Nephron progenitor cell (in vitro differentiated cells): Measurements from ENCODE around the gene TMEM178B.

Source experiments
- DNase-seq: peaks from one replicate; pipeline ENCODE4 v3.0.0; 2021
- H3K27ac Mint-ChIP-seq: 2 replicates; pipeline ENCODE4 v1.8.0; 2021; ENCODE audit warnings: mild to moderate bottlenecking, moderate library complexity, mixed read lengths
- H3K27me3 Mint-ChIP-seq: 2 replicates; pipeline ENCODE4 v1.8.0; 2021; ENCODE audit warnings: mild to moderate bottlenecking, low read depth, mixed read lengths; ENCODE audit not compliant: poor library complexity
- H3K36me3 Mint-ChIP-seq: 2 replicates; pipeline ENCODE4 v1.8.0; 2021; ENCODE audit warnings: low read depth, mixed read lengths
- H3K4me1 Mint-ChIP-seq: 2 replicates; pipeline ENCODE4 v1.8.0; 2021; ENCODE audit warnings: mixed read lengths
- H3K4me3 Mint-ChIP-seq: 2 replicates; pipeline ENCODE4 v1.8.0; 2021; ENCODE audit warnings: mild to moderate bottlenecking, moderate library complexity, mixed read lengths
- H3K9me3 Mint-ChIP-seq: 2 replicates; pipeline ENCODE4 v1.8.0; 2021; ENCODE audit warnings: mild to moderate bottlenecking, moderate library complexity, mixed read lengths
- TF ChIP-seq, protein P1 (sequence below): fragments of 200-600 bp; sonication (generic); IDR thresholded peaks from 2 replicates; pipeline ENCODE4 v1.5.0; 2021; ENCODE audit warnings: antibody characterized with exemption

Gene TMEM178B

DNA sequence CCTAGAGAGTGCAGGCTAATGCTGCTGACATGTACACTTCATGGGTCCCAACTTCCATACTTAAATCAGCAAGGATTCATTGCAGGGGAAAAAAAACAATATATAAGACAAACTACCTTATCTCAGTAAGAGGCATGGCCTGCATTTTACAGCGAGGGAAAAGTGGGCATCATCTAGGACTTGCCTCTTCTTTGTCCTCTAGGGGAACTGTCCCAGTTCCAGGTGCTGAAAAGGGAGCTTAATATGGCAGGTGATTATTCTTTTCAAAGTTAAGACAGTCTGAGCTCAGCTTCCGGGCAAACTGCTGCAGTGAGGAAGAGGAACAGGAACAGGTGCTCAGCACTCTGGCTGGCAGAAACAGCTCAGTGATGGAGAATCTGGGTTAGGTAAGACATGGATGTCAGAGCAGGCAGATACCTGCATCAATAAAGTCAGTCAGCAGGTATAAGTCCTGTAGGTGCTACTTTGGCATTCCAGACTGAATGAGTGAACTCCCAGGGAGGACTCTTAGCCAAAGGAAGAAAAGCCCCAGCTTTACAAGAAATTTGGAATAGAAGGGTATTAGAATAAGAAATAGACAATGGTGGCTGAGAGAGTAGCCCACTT lies 147.2 kb downstream of the TMEM178B start:
- H3K36me3 Mint-ChIP-seq, result no peaks in the 10 kb centered on the region
- TF ChIP-seq, protein P1, sequence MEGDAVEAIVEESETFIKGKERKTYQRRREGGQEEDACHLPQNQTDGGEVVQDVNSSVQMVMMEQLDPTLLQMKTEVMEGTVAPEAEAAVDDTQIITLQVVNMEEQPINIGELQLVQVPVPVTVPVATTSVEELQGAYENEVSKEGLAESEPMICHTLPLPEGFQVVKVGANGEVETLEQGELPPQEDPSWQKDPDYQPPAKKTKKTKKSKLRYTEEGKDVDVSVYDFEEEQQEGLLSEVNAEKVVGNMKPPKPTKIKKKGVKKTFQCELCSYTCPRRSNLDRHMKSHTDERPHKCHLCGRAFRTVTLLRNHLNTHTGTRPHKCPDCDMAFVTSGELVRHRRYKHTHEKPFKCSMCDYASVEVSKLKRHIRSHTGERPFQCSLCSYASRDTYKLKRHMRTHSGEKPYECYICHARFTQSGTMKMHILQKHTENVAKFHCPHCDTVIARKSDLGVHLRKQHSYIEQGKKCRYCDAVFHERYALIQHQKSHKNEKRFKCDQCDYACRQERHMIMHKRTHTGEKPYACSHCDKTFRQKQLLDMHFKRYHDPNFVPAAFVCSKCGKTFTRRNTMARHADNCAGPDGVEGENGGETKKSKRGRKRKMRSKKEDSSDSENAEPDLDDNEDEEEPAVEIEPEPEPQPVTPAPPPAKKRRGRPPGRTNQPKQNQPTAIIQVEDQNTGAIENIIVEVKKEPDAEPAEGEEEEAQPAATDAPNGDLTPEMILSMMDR, result no peak
- peaks cover 25% of the 10 kb centered on the region for H3K27me3 Mint-ChIP-seq
- peak; percentile 44 for DNase-seq
- no peak overlapping the region for H3K4me3 Mint-ChIP-seq
- no peak overlapping the region for H3K27ac Mint-ChIP-seq
- H3K4me1 Mint-ChIP-seq, result no peaks in the 10 kb centered on the region
- H3K9me3 Mint-ChIP-seq, result no peaks in the 10 kb centered on the region

DNA sequence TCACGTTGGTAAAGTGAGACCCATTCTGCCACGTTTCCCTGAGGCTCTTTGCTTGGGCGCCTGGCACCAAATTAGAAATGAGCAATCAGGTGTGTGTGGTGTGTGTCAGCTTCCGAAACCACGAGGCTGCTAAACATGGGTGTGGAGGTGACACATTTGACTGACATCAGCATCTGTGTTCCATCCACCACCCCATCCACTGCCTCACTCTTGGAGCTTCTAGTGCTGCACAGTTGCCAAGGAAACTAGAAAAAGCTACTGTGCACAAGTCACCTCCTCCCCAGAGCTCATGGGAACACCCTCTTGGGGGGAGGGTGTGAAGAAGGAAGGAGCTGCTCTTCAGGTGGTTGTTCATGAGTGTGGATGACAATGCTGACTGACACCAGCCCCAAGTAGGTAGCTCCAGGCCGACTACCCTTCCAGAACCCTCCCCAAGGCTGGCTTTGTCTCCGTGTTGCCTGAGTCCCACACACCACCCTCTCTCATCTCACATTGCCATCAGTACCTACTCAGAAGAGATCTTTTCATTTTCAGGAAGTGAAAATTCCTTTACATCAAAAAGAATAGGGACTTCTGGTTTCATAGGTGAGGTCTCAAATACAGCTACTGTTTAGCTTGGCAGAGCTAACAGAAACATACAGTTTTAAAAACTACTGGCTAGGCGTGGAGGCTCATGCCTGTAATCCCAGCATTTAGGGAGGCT lies 152.2 kb downstream of the TMEM178B start:
- no peaks in the 10 kb centered on the region for H3K9me3 Mint-ChIP-seq
- no peak overlapping the region for H3K27ac Mint-ChIP-seq
- no peaks in the 10 kb centered on the region for H3K4me1 Mint-ChIP-seq
- DNase-seq, result no peak
- H3K36me3 Mint-ChIP-seq, result no peaks in the 10 kb centered on the region
- no peak overlapping the region for H3K4me3 Mint-ChIP-seq
- TF ChIP-seq, protein P1, result no peak
- H3K27me3 Mint-ChIP-seq, result peaks cover 19% of the 10 kb centered on the region

DNA sequence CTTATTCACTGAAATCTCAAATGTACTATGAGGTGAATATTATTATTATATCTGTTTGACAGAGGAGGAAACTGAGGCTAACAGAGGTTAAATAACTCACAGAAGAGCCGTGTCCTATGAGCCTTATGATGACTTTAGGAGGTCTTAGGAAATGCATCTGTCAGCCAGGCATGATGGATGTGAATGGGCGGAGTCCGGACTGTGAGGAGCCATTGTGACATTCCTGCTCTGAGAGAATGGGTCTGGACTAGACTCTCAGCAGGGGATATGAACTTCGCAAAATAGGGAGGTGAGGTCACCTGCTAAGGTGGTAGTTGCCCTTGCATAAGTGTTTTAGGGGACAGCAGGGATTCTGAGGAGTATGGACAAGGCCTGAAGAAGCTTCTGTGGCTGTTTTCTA lies 153.6 kb downstream of the TMEM178B start:
- H3K36me3 Mint-ChIP-seq, result no peaks in the 10 kb centered on the region

DNA sequence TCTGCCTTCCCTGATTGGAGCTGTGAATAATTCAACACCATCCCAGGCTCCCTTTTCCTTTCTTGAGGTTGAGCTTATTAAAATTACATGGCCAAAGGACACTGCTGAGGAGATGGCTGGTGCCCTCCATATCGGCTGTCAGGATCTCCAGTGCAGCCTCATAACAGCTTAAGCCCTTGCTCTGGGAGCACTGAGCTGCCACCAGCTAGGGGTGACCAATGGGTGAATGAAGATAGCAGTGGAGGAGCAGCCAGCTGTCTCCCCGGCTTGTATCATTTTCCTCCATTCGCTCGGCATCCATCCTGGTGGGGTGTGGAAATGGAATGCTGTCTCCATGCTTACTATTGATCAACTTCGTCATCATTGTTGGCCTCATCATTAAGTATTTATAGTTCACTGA lies 154.6 kb downstream of the TMEM178B start:
- H3K4me3 Mint-ChIP-seq, result no peak overlapping the region
- H3K9me3 Mint-ChIP-seq, result no peaks in the 10 kb centered on the region
- peaks cover 19% of the 10 kb centered on the region for H3K27me3 Mint-ChIP-seq
- no peak for DNase-seq
- TF ChIP-seq, protein P1, result no peak
- no peaks in the 10 kb centered on the region for H3K36me3 Mint-ChIP-seq
- peaks cover 4% of the 10 kb centered on the region for H3K4me1 Mint-ChIP-seq
- no peak overlapping the region for H3K27ac Mint-ChIP-seq

More for the DNA sequence above, 153.6 kb downstream of the TMEM178B start:
- Mint-ChIP-seq H3K27me3 (peaks cover 19% of the 10 kb centered on the region), H3K27ac (no peak overlapping the region), H3K4me1 (peaks cover 4% of the 10 kb centered on the region), H3K4me3 (no peak overlapping the region), H3K9me3 (no peaks in the 10 kb centered on the region)
- DNase-seq, result peak; percentile 10
- TF ChIP-seq, protein P1, result no peak

DNA sequence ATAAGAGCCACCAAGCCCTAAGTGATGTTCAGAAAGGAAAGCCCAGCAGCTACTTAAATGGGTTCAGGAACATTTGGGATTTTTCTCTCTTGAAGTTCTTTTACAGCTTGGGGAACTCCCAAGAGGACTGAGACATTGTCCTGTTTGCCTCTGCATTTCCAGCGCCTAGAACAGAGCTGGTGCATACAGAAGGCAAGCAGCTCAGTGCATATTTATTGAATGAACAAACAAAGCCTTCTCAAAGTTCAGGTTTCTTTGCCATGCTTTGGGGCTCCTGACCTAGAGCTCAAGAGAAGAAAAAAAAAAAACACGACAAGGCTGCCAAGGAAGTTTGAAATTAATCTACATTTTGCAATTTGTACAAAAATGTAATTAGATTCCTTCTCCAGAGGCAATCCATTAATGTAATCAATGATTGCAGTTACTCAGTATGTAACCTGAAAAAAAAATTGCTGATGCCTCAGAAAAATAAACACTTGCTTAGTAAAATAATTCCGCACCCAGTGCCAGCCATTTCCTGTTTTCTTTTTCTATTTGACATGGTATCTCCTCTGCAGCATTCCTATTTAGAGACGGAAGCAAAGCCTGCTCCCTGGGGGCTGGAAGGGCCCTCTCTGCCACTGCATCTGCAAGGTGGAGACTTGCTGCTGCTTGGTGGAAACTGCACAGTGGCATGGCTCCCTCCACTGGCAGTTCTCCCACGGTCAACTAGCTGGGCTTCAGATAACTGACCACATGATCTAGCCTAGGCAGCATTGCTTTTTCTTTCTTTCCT lies 157.3 kb downstream of the TMEM178B start:
- TF ChIP-seq, protein P1, result peak; percentile 21
- H3K27me3 Mint-ChIP-seq, result peaks cover 22% of the 10 kb centered on the region
- no peak overlapping the region for H3K4me3 Mint-ChIP-seq
- peak; percentile 33 for DNase-seq
- H3K36me3 Mint-ChIP-seq, result no peaks in the 10 kb centered on the region
- H3K4me1 Mint-ChIP-seq, result peaks cover 4% of the 10 kb centered on the region
- no peak overlapping the region for H3K27ac Mint-ChIP-seq
- H3K9me3 Mint-ChIP-seq, result no peaks in the 10 kb centered on the region
